C4-2B (cell line): ENCODE results near the gene U2AF1.
"Not testable (repeated sequence)": the region's sequence is repeated elsewhere in the genome, so short reads cannot be mapped to it uniquely, and the experiment has no call there.

Experiments used
- ZFX ChIP-seq: fragments of 450-650 bp; IDR thresholded peaks from 2 replicates; pipeline ENCODE4 v1.6.1; 2017
- TF ChIP-seq, protein P1 (sequence below): fragments of 450-650 bp; conservative IDR thresholded peaks from 2 replicates; pipeline ENCODE4 v1.5.1; 2017; ENCODE audit warnings: mild to moderate bottlenecking

GRCh38 chr21:43102281-43102680, 5.1 kb downstream of the U2AF1 start:
- TF ChIP-seq, protein P1, sequence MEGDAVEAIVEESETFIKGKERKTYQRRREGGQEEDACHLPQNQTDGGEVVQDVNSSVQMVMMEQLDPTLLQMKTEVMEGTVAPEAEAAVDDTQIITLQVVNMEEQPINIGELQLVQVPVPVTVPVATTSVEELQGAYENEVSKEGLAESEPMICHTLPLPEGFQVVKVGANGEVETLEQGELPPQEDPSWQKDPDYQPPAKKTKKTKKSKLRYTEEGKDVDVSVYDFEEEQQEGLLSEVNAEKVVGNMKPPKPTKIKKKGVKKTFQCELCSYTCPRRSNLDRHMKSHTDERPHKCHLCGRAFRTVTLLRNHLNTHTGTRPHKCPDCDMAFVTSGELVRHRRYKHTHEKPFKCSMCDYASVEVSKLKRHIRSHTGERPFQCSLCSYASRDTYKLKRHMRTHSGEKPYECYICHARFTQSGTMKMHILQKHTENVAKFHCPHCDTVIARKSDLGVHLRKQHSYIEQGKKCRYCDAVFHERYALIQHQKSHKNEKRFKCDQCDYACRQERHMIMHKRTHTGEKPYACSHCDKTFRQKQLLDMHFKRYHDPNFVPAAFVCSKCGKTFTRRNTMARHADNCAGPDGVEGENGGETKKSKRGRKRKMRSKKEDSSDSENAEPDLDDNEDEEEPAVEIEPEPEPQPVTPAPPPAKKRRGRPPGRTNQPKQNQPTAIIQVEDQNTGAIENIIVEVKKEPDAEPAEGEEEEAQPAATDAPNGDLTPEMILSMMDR = not testable (repeated sequence)
- not testable (repeated sequence) for TF ChIP-seq ZFX
